Activated naive CD4-positive, alpha-beta T cell treated with anti-CD3 and anti-CD28 coated beads for 36 hours (primary cell): ENCODE results near the gene FBLN1. TPM values are rescaled to one million over a fixed set of nuclear protein-coding genes. Genes with fewer than 3 reads are reported as not detected.
A peak's percentile ranks its signal among the peaks of the same experiment; 100 is the strongest.

Experiments used
- CTCF ChIA-PET: fragments of 350-600 bp; sonication (Branson Sonifier 250); formaldehyde crosslinking; loops from one replicate; lab custom pipeline; 2021; ENCODE audit warnings: antibody characterized with exemption; lab: Charles Lee
- DNase-seq: peaks from one replicate; pipeline ENCODE4 v3.0.0-alpha.2; 2020
- H3K27ac Mint-ChIP-seq: one replicate; pipeline ENCODE4 v1.8.0; 2021; ENCODE audit warnings: mild to moderate bottlenecking, mixed read lengths
- H3K27me3 Mint-ChIP-seq: one replicate; pipeline ENCODE4 v1.8.0; 2021; ENCODE audit warnings: low read depth, mixed read lengths
- H3K36me3 Mint-ChIP-seq: one replicate; pipeline ENCODE4 v1.8.0; 2021; ENCODE audit warnings: low read depth, mixed read lengths
- H3K4me1 Mint-ChIP-seq: one replicate; pipeline ENCODE4 v1.8.0; 2021; ENCODE audit warnings: low read depth, mixed read lengths
- H3K4me3 Mint-ChIP-seq: one replicate; pipeline ENCODE4 v1.8.0; 2021; ENCODE audit warnings: mild to moderate bottlenecking, moderate library complexity, mixed read lengths
- H3K9me3 Mint-ChIP-seq: one replicate; pipeline ENCODE4 v1.8.0; 2021; ENCODE audit warnings: mixed read lengths
- intact Hi-C: fragments of 100-400 bp; cut with micrococcal nuclease; formaldehyde crosslinking; loops from one replicate; pipeline ENCODE4 v1.15.1; 2023
- total RNA-seq, 2 experiments: library from RNA; stranded (reverse); gene quantifications; one replicate each; pipeline ENCODE4 v1.2.3, GENCODE V29; 2021

Gene FBLN1
- total RNA-seq, 2 experiments from 2014 or later: not detected

- peaks cover 22% of the 10 kb centered on the region for H3K27me3 Mint-ChIP-seq
- no peak overlapping the region for H3K4me3 Mint-ChIP-seq
- H3K36me3 Mint-ChIP-seq: no peaks in the 10 kb centered on the region
- no peaks in the 10 kb centered on the region for H3K4me1 Mint-ChIP-seq
- DNase-seq: no peak
- no peak overlapping the region for H3K27ac Mint-ChIP-seq
- intact Hi-C loops: no loop called here
- H3K9me3 Mint-ChIP-seq: no peaks in the 10 kb centered on the region
- CTCF ChIA-PET: no interaction called here
Observed at GRCh38 chr22:45496451-45496941, 6.2 kb upstream of the FBLN1 start.

GRCh38 chr22:45497351-45498145 is 5.1 kb upstream of the FBLN1 start:
- H3K4me3 Mint-ChIP-seq: no peak overlapping the region
- intact Hi-C loops: no loop called here
- H3K4me1 Mint-ChIP-seq: no peaks in the 10 kb centered on the region
- CTCF ChIA-PET: no interaction called here
- H3K9me3 Mint-ChIP-seq: no peaks in the 10 kb centered on the region
- peaks cover 27% of the 10 kb centered on the region for H3K27me3 Mint-ChIP-seq
- no peak for DNase-seq
- no peak overlapping the region for H3K27ac Mint-ChIP-seq
- no peaks in the 10 kb centered on the region for H3K36me3 Mint-ChIP-seq

- Mint-ChIP-seq H3K27me3 (peaks cover 38% of the 10 kb centered on the region), H3K36me3 (no peaks in the 10 kb centered on the region), H3K4me3 (no peak overlapping the region), H3K27ac (no peak overlapping the region), H3K4me1 (peaks cover 8% of the 10 kb centered on the region), H3K9me3 (no peaks in the 10 kb centered on the region)
- intact Hi-C loops: no loop called here
- CTCF ChIA-PET: no interaction called here
- no peak for DNase-seq
Observed at GRCh38 chr22:45499746-45500145, 2.9 kb upstream of the FBLN1 start.

GRCh38 chr22:45503050-45503815 is 550 bp downstream of the FBLN1 start:
- Mint-ChIP-seq H3K4me1 (peaks cover 8% of the 10 kb centered on the region), H3K4me3 (peak overlapping the region; percentile 12), H3K36me3 (no peaks in the 10 kb centered on the region)

GRCh38 chr22:45503816-45504372 is 1.2 kb downstream of the FBLN1 start:
- Mint-ChIP-seq H3K27ac (no peak overlapping the region), H3K27me3 (peaks cover 32% of the 10 kb centered on the region), H3K36me3 (no peaks in the 10 kb centered on the region), H3K9me3 (no peaks in the 10 kb centered on the region), H3K4me1 (peaks cover 8% of the 10 kb centered on the region), H3K4me3 (no peak overlapping the region)
- no peak for DNase-seq
- CTCF ChIA-PET: no interaction called here
- intact Hi-C loops: no loop called here

More at GRCh38 chr22:45503050-45503815, 550 bp downstream of the FBLN1 start:
- CTCF ChIA-PET: no interaction called here
- Mint-ChIP-seq H3K27ac (no peak overlapping the region), H3K9me3 (no peaks in the 10 kb centered on the region), H3K27me3 (peaks cover 33% of the 10 kb centered on the region)
- intact Hi-C loops: no loop called here
- no peak for DNase-seq

GRCh38 chr22:45504373-45505341 is 2.0 kb downstream of the FBLN1 start:
- Mint-ChIP-seq H3K36me3 (no peaks in the 10 kb centered on the region), H3K27ac (no peak overlapping the region), H3K4me1 (peaks cover 8% of the 10 kb centered on the region), H3K27me3 (peaks cover 32% of the 10 kb centered on the region), H3K4me3 (no peak overlapping the region), H3K9me3 (no peaks in the 10 kb centered on the region)
- DNase-seq: peak; percentile 31
- CTCF ChIA-PET: no interaction called here
- intact Hi-C loops: no loop called here

- Mint-ChIP-seq H3K27me3 (peaks cover 22% of the 10 kb centered on the region), H3K9me3 (no peaks in the 10 kb centered on the region), H3K27ac (no peak overlapping the region), H3K4me3 (no peak overlapping the region), H3K36me3 (no peaks in the 10 kb centered on the region), H3K4me1 (peaks cover 8% of the 10 kb centered on the region)
- CTCF ChIA-PET: no interaction called here
- DNase-seq: no peak
- intact Hi-C loops: loop anchor here (1.0 kb wide), 1 partner anchor 11 kb away; no protein-coding TSS in a partner anchor
Observed at GRCh38 chr22:45505991-45506747, 3.5 kb downstream of the FBLN1 start.

GRCh38 chr22:45506816-45507360 is 4.2 kb downstream of the FBLN1 start:
- no peak for DNase-seq
- H3K9me3 Mint-ChIP-seq: no peaks in the 10 kb centered on the region
- H3K27ac Mint-ChIP-seq: no peak overlapping the region
- intact Hi-C loops: loop anchor here (1.0 kb wide), 1 partner anchor 12 kb away; no protein-coding TSS in a partner anchor
- H3K4me1 Mint-ChIP-seq: peaks cover 8% of the 10 kb centered on the region
- peaks cover 19% of the 10 kb centered on the region for H3K27me3 Mint-ChIP-seq
- H3K4me3 Mint-ChIP-seq: no peak overlapping the region
- CTCF ChIA-PET: no interaction called here
- no peaks in the 10 kb centered on the region for H3K36me3 Mint-ChIP-seq

- Mint-ChIP-seq H3K4me1 (peaks cover 8% of the 10 kb centered on the region), H3K36me3 (no peaks in the 10 kb centered on the region), H3K27ac (no peak overlapping the region), H3K9me3 (no peaks in the 10 kb centered on the region), H3K4me3 (no peak overlapping the region), H3K27me3 (peaks cover 17% of the 10 kb centered on the region)
- intact Hi-C loops: no loop called here
- CTCF ChIA-PET: no interaction called here
- DNase-seq: no peak
Observed at GRCh38 chr22:45507798-45508197, 5.1 kb downstream of the FBLN1 start.

- intact Hi-C loops: no loop called here
- H3K4me3 Mint-ChIP-seq: no peak overlapping the region
- no peak for DNase-seq
Observed at GRCh38 chr22:45508814-45509213, 6.1 kb downstream of the FBLN1 start.

More at GRCh38 chr22:45508814-45509213, 6.1 kb downstream of the FBLN1 start:
- CTCF ChIA-PET: no interaction called here
- Mint-ChIP-seq H3K9me3 (no peaks in the 10 kb centered on the region), H3K4me1 (peaks cover 5% of the 10 kb centered on the region), H3K27me3 (peaks cover 12% of the 10 kb centered on the region), H3K36me3 (no peaks in the 10 kb centered on the region), H3K27ac (no peak overlapping the region)
